GDM1 (cell line): Measurements from ENCODE around the gene PAQR4.
A peak's percentile ranks its signal among the peaks of the same experiment; 100 is the strongest.

Experiments used
- DNase-seq: peaks from one replicate; lab custom pipeline; 2025; lab: John Stamatoyannopoulos, UW

PAQR4 gene

DNA sequence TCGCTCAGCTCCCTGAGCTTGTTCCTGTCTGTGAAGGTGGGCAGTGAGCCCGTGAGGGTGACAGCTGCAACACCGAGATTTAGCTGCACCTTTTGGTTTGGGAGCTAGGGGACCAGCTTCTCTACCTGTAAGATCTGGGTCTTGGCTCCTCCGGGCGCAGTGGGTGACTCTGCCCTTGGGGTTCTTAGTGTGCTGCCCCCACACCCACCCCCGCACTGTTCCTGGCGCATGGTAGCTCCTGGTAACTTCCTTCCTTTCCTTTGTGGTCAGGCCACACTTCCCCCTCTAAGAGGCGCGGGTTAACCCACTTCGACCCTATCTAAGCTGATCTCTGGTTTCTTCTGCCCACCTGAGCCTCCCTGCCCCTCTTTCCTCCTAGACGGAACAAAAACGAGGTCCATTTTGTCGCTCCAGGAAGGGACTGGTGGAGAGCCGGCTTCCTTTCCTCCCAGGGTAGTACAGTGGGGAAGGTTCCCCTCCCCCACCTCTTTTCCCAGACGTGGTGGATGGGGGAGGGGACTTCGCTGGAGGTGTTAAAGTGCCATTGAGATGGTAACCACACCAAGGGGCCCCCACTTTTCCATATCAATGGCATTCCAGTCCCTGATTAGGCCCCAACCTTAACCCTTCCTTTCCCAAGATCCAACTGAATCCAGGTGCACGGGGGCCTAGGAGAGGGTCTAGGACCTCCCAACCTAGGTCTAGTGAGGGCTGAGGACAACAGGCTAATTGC, 39.0 kb downstream of the PAQR4 start:
- DNase-seq, result peak; percentile 84

DNA sequence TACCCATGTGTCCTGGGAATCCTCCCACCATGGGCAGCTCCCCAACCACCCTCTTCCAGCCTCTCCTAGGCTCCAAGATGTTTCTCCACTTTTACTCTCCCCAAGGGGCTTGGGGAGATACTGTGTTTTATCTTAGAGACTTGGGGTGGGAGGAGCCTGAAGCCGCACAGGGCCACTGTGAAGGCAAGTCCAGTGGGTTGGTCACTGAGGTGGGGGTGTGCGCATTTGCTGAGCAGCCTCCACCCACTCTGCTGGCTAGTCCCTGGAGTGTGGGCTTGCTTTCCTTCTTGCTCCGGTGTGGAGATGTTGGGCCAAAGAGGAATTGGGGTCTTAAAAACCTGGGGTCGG, 39.5 kb downstream of the PAQR4 start:
- DNase-seq, result no peak

DNA sequence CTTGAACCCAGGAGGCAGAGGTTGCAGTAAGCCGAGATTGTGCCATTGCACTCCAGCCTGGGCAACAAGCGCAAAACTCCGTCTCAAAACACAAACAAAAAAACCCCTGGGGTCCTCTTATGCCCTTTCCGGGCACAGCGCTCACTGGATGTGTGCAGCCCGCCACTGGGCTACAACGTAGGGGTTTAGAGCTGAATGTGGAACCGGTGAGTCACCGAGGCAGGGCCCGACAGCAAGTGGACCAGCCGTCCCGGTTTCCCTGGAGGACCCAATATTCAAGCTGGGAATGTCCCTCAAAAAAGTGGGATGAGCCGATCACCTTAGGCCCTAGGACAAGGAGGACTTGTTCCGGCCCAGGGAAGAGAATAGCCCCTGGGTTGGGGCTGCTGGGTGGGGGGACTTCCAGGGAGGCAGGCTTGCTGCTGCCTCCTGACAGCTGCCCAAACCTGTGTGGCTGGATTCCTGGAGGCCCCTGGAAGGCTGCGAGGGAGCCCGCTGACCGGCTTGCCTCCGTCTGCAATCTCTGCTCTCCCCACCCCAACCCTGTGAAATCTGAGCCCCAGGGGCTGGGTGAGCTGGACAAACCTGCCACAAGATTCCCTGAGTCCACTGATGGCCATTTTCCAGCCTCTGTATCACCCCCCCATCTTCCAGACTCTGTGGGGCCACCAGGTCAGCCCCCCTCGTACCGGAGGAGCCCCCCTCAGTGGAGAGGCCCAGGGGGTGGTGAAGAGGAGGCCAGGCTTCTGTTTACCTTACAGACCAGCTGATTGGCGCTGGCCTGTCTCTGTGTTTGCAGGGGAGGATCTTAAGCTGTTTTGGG, 40.6 kb downstream of the PAQR4 start:
- DNase-seq, result no peak

DNA sequence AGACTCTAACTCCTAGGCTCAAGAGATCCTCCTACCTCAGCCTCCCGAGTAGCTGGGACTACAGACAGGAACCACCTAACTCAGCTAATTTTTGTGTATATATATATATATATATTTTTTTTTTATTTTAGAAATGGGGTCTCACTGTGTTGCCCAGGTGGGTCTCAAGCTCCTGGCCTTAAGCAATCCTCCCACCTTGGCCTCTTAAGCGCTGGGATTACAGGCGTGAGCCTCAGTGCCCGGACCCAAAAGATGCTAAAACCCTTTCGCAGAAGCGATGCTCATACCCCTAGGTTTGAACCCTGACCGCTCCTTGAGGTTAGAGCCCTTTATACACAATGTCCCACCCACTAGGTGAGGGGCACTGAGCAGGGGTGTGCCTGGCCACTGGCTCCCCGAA, 41.4 kb downstream of the PAQR4 start:
- no peak for DNase-seq

DNA sequence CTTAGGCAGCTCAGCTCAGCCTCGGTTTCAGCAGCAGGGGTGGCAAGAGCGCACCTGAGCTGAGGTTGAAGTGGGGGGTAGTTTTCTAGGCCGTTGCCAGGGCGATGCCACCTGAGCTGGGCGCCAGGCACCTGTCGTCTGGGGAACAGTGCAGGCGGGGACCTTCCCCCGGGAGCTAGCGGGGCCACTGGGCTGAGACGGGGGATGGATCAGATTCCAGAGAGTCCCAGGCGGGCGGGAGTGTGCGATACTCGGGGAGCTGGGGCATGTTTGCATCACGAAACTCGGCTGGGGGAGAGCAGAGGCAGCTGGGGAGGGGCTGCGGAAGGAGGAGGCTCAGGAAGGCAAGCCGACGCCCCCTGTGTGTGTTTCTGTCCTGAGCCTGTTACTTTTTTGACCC, 43.1 kb downstream of the PAQR4 start:
- no peak for DNase-seq

DNA sequence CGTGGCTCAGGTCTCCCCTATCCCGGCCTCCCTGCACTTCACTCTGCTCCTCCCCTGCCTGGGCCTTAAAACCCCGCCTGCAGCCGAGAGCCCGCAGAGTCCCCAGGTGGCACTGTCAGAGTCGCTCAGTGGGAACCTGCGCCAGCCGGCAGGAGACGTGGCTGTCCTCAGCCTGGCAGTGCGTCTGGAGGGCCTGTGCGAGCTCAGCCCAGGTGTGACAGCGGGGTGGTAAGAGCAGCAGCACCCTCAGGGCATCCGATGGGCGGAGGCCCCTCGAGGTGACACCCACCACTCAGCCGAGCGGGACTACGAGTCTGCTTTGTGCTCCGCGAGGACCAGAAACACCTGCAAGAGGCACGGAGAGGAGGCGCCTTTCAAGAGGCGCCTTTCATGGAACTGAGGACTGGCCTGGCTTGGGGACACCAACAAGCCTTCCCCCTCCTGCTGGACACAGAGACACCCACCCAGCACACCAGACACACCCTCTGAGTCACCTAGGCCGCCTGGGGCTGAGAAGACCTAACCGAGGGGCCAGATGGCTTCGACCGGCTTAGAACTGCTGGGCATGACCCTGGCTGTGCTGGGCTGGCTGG, 43.8 kb downstream of the PAQR4 start, which contains the start of gene CLDN9:
CLDN9 (plus strand) TSS at position 96 of the 593 bp plus-strand sequence; CDS start at position 536, 440 bp downstream.
- DNase-seq, result no peak

DNA sequence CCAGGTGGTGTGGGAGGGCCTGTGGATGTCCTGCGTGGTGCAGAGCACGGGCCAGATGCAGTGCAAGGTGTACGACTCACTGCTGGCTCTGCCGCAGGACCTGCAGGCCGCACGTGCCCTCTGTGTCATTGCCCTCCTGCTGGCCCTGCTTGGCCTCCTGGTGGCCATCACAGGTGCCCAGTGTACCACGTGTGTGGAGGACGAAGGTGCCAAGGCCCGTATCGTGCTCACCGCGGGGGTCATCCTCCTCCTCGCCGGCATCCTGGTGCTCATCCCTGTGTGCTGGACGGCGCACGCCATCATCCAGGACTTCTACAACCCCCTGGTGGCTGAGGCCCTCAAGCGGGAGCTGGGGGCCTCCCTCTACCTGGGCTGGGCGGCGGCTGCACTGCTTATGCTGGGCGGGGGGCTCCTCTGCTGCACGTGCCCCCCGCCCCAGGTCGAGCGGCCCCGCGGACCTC, 44.4 kb downstream of the PAQR4 start:
- DNase-seq, result no peak

DNA sequence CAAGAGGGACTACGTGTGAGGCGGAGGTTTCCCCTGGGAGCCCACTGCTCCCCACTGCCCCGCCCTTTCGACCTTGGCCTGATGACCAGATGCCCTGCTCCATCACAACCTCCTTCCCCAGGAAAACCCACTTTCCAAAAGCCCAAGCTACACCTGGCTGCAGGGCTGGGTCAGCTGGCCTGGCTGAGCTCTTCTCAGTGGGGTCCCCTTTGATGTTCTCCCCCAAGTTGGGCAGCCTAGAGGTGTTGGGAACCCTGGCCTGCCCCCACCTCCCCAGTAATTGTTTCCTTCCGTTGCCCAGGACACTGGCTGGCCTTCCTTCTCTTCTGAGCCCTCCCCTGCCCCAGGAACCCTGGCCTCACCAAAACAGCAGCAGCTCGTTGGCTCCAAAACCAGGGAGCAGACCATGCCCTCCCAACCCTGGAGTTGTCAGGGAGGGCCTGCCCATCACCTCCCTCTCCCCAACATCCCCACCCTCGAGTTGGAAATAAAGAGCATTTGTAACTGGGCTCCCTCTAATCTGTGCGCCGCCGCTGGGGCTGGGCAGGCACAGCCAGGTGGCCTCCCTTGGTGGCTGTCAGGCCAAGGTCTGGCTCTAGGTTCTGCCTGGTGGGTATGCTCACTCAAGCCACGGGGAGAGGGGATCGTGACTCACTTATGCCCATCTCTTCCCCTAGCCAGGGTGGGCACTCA, 45.0 kb downstream of the PAQR4 start:
- DNase-seq, result no peak

DNA sequence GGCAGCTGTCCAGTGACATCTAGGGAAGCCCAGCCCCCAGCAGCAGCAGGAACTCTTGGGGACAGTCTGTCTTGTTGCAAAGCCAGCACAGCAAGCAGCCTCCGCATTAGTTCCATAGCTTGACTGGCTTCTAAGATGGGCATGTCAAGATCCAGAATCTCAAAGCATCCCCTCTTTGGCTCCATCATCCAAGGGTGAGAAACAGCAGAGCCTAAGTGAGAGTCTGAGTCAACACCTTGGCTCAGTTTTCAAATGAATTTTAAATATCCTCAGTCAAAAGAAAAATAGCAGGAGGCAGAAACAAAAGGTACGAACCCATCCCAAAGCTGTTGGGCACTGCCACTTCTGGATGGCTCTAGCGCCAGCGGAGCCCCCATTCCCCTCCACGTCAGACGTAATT, 45.8 kb downstream of the PAQR4 start:
- DNase-seq, result no peak

DNA sequence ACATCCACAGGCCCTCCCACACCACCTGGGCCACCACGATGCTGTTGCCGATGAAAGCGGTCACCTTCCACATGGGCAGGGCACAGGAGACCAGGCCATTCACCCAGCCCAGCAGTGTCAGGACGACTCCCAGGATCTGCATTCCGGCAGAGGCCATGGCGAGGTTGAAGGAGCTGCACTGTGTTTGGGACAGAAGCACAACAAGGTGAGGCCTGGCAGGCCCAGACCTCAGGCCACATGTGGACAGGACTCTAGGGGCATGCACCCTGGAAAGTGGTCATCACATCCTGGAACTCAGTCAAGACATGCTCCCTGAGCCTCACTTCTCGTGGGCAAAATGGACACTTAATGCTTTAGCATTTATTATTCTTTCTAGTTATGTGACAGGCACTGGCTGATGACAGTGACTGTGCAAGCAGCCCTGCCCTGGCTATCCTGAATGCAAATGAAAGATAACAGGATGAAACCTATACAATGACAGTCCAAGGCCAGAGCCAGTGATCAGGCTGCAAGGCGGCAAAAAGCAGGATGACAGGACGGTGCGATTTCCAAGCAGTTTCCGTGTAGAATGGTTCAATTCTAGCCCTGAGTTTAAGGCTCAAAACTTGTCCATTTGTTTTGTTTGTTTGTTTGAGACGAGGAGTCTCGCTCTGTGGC, 46.8 kb downstream of the PAQR4 start:
- DNase-seq, result no peak

DNA sequence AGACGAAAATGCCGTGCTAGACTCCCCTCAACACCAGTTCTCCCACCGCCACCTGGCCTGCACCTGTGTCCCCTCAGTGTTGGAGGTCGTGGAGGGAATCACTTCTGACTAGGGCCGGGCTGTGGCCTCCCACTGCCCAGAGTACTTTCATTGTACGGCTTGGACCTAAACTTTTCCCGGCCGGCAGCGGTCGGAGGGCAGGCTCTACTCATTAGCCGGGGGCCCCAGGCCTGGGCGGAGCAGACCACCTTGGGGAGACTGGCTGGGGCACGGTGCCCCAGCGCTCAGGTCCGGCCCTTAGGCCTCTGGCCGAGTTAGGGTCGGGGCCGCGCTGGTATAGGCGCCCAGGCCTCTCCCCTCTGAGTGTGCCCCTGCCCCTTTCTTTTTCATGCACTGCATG, 48.2 kb downstream of the PAQR4 start:
- no peak for DNase-seq

DNA sequence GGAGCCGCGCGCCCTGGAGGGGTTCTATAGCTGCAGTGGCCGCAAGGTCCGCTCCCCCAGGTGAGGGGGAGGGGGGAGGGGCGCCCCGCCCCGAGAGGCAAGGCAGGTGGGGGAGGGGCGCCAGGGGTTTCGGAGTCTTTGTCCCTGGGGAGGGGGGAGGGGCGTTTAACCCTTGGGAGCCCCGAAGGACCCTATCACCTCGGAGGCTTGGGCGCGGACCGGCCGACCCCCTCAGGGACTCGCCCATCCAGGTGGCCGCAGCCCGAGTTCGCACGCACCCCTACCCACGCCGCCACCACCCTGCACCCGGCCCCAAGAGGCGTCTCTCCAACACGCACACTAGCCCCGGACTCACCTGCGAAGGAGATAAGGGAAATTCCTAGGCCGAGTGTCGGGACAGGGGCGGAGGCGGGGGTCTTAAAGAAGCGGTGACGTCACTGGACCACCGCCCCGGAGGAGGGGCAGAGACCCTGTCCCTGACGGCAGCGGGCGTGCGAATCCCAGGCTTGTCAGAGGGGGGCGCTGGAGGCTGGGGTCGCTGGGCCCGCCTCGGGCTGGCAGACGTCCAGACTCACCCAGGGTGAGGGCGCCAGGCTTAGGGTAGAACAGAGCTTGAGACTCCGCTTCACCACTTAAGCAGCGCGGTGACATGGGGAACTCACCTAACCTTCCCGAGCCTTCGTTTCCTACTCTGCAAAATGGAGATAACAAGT, 48.8 kb downstream of the PAQR4 start, which contains the start of gene CLDN6:
CLDN6 (minus strand) TSS at position 390 of the 713 bp plus-strand sequence. CDS start 2,162 bp downstream, outside the sequence.
- DNase-seq, result no peak

DNA sequence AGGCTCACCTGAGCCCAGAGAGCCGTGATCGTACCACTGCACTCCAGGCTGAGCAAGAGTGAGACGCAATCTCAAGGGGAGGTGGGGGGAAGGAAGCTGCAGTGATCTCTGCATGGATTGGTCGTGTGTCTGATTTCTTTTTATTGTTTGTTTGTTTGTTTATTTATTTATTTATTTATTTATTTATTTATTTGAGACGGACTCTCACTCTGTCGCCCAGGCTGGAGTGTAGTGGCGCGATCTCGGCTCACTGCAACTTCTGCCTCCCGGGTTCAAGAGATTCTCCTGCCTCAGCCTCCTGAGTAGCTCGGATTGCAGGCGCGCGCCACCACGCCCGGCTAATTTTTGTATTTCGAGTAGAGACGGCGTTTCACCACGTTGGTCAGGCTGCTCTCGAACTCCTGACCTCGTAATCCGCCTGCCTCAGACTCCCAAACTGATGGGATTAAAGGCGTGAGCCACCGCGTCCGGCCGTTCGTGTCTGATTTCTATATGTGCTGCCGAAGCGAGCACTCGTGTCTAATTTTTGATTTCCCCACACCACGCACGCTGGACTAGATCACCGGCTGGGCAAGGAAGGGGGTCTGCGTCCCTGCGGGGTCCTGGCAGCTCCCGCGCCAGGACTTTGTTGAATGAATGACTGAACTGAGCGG, 50.6 kb downstream of the PAQR4 start:
- no peak for DNase-seq

DNA sequence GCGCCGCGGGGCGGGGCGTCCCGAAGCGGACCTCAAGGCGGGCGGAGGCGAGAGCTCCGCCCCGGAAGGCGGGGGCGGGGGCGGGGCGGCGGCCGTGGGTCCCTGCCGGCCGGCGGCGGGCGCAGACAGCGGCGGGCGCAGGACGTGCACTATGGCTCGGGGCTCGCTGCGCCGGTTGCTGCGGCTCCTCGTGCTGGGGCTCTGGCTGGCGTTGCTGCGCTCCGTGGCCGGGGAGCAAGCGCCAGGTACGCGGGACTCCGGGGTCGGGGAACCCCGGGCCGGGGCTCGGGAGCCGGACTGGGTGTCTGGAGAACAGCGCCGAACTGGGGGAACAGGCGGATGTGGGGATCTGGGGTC, 51.1 kb downstream of the PAQR4 start, which contains the start of gene TNFRSF12A:
TNFRSF12A (plus strand) TSS at position 122 of the 357 bp plus-strand sequence; CDS start at position 152, 30 bp downstream.
- DNase-seq, result peak; percentile 76

DNA sequence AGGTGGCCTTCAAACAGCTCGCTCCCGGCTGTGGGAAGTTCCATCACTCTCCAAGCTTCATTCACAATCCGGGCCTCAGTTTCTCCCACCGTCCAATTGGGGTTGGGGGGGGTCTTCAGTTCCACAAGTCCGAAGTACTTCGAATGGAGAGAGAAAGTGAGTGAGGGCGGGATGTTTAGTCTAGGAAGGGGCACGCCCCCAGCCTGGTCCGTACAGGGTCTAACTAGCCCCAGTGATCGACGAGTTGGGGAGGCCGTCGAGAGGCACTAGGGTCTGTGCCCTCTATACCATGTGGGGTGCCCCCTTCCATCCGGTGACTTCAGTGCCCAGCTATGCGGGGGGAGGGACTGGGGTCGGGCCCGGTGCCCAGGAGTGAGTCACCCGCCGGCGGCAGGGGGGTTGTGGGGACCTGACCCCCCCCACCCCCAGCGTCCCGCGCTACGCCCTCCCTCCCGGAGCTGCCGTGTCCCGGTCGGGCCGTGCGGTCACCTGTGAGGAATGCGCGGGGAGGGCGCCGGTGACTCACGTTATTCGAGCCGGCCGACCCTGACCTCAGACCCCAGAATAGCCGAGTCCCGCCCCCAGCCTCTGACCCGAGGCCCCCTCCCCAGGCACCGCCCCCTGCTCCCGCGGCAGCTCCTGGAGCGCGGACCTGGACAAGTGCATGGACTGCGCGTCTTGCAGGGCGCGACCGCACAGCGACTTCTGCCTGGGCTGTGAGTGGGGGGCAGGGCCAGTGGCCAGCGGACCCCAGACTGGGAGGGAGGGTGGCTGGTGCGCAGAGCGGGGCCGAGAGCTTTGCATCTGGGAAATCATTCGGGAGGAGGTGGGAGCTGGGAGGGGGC, 51.7 kb downstream of the PAQR4 start:
- DNase-seq, result no peak

DNA sequence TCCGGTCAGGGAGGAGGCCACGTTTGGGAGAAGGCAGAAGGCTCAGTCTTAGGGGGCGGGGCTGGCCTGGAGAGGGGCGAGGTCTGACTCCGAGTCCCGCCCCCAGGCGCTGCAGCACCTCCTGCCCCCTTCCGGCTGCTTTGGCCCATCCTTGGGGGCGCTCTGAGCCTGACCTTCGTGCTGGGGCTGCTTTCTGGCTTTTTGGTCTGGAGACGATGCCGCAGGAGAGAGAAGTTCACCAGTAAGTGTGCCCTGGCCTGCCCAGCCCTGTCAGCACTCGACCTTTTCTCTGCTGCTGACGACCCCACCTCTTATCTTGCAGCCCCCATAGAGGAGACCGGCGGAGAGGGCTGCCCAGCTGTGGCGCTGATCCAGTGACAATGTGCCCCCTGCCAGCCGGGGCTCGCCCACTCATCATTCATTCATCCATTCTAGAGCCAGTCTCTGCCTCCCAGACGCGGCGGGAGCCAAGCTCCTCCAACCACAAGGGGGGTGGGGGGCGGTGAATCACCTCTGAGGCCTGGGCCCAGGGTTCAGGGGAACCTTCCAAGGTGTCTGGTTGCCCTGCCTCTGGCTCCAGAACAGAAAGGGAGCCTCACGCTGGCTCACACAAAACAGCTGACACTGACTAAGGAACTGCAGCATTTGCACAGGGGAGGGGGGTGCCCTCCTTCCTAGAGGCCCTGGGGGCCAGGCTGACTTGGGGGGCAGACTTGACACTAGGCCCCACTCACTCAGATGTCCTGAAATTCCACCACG, 52.5 kb downstream of the PAQR4 start:
- peak; percentile 53 for DNase-seq

DNA sequence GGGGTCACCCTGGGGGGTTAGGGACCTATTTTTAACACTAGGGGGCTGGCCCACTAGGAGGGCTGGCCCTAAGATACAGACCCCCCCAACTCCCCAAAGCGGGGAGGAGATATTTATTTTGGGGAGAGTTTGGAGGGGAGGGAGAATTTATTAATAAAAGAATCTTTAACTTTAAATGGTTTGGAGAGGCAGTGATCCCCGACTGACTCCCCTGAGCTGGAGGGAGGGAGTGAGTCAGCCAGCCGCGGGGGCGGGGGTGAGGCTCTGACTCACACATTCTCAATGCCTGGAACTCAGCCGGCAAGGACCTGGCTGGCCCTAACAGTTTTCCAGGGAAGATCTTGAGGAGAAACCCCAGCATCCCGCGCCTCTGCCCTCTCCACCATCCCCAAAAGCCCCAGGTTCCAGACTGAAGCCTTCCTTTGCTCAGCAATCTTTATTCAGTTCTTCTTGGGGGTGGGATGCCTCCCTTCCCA, 53.1 kb downstream of the PAQR4 start:
- DNase-seq, result no peak

DNA sequence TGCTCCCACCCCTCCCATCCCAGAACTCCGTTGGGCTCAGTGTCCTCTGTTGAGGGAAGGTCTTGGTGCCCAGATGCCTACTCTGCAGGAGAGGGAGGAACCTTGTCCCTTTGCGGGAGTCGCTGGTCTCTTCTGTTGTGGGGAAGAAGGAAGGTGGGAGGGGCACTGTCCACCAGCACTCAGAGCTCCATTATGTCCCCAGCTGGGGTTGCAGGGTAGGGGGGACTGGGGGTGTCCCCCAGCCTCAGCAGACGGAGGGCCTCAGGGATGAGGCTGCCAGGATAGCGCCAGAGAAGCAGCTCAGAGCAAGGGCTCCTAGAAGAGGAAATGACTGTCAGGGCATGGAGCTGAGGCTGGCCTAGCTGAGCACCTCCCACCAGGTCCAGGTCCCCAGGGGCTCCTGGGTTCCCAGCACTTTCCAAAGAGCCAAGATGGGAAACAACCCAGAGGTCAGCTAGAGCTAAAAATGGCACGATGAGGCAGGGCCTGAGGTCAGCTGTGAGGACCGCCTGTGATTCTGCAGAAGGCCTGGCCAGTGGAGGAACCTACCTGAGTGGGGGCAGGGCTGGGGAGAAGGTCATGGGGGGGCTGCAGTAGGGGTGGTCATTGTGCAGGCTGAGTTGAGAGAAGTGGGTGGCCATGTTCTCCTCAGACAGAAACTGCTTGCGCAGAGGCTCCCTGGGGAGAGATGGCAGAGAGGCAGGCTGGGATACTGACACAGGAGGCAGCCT, 53.7 kb downstream of the PAQR4 start:
- peak; percentile 14 for DNase-seq
